ENCODE results near the gene RHPN2.

DNA sequence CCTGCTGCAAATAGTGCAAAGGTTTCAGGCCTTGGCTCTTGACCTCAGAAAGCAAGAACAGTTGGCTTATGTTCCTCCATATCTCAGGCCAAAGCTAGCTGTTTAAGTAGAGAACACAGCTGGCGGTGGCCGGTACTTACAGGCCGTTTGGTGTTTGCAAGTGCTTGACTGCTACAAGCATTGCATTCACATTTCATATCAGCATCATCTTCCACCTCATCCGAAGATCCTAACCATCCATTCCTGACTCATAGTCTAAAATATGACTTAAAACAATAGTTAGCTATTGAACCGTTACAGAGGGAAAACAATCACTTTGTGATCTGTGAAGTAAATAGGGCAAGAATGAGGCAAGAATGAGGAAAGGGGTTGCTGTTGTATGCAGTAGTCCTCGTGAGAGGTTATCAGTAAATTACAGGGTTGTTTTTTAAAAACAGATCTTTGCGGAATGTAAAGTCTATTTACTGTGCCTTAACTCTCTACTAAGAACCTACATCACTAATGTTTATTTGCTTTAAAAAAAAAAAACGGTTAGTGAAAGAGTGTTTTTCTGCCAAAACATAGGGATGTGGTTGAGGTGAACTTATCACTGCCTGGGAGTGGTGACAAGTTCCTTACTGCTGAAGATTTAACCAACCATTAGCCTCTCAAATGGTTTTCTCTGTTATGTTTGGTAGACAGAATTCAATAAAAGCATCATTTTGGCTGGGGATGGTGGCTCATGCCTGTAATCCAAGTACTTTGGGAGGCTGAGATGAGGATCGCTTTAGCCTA, 45.6 kb upstream of the RHPN2 start:
- TF ChIP-seq, protein P1, sequence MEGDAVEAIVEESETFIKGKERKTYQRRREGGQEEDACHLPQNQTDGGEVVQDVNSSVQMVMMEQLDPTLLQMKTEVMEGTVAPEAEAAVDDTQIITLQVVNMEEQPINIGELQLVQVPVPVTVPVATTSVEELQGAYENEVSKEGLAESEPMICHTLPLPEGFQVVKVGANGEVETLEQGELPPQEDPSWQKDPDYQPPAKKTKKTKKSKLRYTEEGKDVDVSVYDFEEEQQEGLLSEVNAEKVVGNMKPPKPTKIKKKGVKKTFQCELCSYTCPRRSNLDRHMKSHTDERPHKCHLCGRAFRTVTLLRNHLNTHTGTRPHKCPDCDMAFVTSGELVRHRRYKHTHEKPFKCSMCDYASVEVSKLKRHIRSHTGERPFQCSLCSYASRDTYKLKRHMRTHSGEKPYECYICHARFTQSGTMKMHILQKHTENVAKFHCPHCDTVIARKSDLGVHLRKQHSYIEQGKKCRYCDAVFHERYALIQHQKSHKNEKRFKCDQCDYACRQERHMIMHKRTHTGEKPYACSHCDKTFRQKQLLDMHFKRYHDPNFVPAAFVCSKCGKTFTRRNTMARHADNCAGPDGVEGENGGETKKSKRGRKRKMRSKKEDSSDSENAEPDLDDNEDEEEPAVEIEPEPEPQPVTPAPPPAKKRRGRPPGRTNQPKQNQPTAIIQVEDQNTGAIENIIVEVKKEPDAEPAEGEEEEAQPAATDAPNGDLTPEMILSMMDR (IDR thresholded peaks at IDR 0.05): no peak
- no peak for TF ChIP-seq POLR2A (IDR thresholded peaks at IDR 0.05)

All from uterus (tissue), 2 donors.